GM19238 (cell line): ENCODE measurements around the gene USP3.
A peak's percentile ranks its signal among the peaks of the same experiment; 100 is the strongest.

Source experiments
- DNase-seq: peaks from one replicate; pipeline ENCODE4 v3.0.0; 2011; ENCODE audit warnings: low spot score; ENCODE audit not compliant: insufficient read length

The USP3 gene

GRCh38 chr15:63504247-63504978 is at the start of gene USP3:
USP3 (plus strand) TSS chr15:63504593; CDS start chr15:63504740, 147 bp downstream.
- peak; percentile 55 for DNase-seq

- no peak for DNase-seq
Measured at GRCh38 chr15:63456258-63456657, 48.1 kb upstream of the USP3 start.

- no peak for DNase-seq
Measured at GRCh38 chr15:63457379-63457778, 47.0 kb upstream of the USP3 start.

DNA sequence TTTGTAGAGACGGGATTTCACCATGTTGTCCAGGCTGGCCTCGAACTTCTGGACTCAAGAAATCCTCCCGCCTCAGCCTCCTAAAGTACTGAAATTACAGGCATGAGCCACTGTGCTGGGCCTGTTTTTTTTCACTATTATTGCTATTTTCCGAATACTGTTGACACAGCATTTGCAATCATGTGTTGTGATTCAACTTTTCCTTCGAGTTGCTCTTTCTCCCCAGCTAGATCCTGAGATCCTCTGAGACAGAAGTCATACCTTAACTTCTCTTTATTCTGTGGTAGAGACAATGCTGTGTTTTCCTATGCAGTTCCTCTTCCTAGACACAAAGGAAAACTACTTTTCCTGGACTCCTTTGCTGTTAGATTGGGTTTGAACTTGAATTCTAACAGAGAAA is 46.4 kb upstream of the USP3 start:
- no peak for DNase-seq

- DNase-seq, result no peak
Measured at GRCh38 chr15:63458794-63459395, 45.5 kb upstream of the USP3 start.

DNA sequence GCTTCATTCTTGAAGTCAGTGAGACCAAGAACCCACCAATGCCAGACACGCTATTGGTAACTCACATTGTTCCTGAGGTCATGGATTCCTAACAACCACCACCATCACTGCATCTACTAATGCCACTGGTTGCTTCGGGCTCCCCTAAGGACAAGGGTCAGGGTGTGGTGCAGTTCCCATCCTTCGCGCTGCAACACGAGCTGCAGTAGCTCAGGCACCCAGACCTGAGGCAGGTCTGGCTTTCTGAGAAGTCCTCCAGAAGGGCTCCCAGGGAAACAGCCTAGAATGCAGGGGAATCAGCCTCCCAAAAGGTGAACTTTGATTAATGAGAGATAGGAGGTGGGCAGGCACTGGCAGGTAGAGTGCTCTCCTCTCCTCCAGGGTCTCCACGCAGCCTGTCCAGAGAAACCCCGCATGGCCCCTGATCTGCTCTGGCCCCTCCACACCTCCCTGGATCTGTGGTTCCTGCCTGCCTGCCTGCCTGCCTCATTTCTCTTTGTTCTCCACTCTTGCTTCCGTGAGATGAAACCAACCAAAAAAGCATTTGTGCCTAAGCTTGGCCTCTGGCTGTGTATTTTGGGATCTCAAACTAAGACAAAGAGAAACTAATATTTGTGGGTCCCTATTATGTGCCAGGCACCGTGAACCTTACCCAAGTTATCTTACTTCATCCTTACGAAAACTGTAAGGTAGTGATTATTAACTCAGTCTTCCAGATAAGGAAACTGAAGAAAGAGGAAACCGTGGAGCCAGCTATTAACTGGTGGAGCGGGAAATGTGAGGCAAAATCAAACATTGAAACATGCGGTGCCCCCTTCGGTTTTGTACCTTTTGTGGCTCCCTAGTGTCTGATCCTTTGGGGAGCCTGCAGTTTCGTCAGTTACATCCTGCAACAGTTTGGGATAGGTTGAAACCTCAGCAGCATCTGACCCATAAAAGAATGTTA is 43.9 kb upstream of the USP3 start:
- DNase-seq, result no peak

DNA sequence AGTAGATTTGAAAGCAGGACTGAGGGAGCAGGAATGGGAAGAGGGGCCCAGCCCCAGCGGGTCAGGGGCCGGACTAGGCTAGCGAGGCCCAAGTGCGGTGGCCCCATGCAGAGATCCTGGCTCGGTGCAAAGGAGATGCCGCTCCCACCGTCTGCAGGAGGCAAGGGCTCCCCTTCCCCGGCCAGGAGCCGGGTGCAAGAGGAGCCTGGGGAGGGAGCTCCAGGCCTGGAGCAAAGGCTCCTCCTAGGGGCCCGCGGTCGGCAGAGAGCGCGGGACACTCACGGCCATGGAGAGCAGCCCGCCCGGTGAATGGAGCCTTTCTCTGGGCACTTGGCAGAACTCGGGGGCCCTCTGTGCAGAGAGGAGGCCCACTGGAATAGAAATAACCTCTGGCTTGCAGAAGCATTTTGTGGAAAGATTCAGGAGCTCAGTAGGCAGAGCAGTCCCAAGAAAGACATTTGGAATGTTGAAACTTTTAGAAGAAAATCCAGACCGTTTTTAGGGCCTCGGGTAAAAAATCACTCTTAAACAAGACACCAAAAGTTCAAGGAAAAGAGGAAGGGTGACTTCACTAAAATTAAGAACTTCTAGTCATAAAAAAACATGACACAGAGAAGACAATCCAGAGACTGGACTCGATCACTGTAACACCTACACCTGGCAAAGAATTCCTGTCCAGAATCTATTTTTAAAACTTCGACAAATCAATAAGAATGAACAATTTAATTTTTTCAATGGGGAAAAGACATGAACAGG is 43.0 kb upstream of the USP3 start:
- DNase-seq, result no peak

- DNase-seq, result no peak
Measured at GRCh38 chr15:63462088-63462487, 42.3 kb upstream of the USP3 start.

DNA sequence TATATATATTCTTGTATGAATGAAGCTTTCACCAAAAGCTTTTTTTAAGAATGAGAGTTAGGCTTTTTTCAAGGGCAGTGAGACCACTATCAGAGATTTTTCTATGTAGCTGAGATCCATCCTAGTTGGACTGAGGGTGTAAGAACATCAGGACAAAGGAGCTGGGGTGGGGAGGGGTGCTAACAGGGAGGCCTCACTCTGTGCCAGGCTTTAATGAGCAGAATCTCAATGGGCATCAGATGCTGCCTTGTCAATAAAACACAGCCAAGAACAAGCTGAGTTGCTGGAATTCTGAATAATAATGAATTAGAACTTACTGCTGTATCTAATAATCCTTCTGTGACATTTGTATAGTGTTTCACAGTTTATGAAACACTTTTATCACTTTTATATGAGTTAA is 41.4 kb upstream of the USP3 start:
- DNase-seq, result no peak

GRCh38 chr15:63463793-63464192 is 40.6 kb upstream of the USP3 start:
- DNase-seq, result no peak

DNA sequence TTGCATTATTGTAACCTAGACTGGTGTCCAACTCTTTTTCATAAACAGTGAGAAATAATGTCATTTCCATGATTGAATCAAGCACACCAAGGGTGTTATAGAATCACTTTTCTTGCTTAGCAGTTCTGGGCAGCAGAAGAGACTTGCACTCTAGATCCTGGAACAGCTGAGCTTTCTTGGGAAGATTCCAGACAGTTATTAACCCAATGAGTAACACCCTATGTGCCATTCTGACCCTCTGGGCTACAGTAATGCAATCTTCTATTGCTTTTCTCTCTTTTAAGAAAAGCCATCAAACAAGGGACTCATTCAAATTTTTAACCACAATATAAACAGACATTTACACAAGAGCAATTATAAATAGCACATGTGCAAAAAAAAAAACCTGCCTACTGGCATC is 39.3 kb upstream of the USP3 start:
- DNase-seq, result no peak

- DNase-seq, result peak; percentile 61
Measured at GRCh38 chr15:63466378-63467192, 37.8 kb upstream of the USP3 start.

- no peak for DNase-seq
Measured at GRCh38 chr15:63469190-63469589, 35.2 kb upstream of the USP3 start.

GRCh38 chr15:63469984-63470383 is 34.4 kb upstream of the USP3 start:
- DNase-seq, result no peak

GRCh38 chr15:63473007-63473748 is 31.2 kb upstream of the USP3 start:
- DNase-seq, result no peak

- no peak for DNase-seq
Measured at GRCh38 chr15:63473749-63473998, 30.7 kb upstream of the USP3 start.

- DNase-seq, result no peak
Measured at GRCh38 chr15:63473999-63474809, 30.2 kb upstream of the USP3 start.

GRCh38 chr15:63474810-63475316 is 29.5 kb upstream of the USP3 start:
- peak; percentile 41 for DNase-seq

DNA sequence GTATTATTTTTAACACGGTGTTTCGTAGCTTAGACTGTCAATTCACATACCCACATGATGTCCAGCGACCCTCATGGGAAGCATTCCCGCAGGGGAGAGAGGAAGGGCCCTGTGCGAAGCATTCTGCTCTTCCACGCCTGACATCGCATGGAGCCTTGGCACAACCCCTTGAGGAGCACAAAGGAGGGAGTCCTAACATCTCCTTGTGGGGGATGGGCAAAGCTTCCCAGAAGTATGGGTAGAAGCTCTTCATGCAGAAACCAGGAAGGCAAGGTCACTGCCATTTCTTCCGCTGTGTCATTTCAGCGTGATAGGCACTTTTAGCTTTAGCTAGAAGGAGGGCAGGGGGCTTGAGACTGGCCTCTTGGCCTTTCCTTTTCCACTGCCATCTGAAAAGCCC is 28.7 kb upstream of the USP3 start:
- no peak for DNase-seq
